ENCODE results near the gene RAB18.
"Not testable (repeated sequence)": the region's sequence is repeated elsewhere in the genome, so short reads cannot be mapped to it uniquely, and the experiment has no call there.

RAB18 gene

GRCh38 chr10:27504007-27504807 lies at the start of gene RAB18:
Gene RAB18 (plus strand): TSS chr10:27504304. CDS start chr10:27504370, 66 bp downstream.
- in situ Hi-C loops (cut with MboI; ENCODE audit: low sequenced_read_pairs): no loop called here

- in situ Hi-C loops (cut with MboI; ENCODE audit: low sequenced_read_pairs): no loop called here
Observed at GRCh38 chr10:27454837-27455236, 49.3 kb upstream of the RAB18 start.

- in situ Hi-C loops (cut with MboI; ENCODE audit: low sequenced_read_pairs): no loop called here
Observed at GRCh38 chr10:27457261-27457945, 46.7 kb upstream of the RAB18 start.

GRCh38 chr10:27457966-27458365 lies 46.1 kb upstream of the RAB18 start:
- in situ Hi-C loops (cut with MboI; ENCODE audit: low sequenced_read_pairs): no loop called here

GRCh38 chr10:27461312-27461711 lies 42.8 kb upstream of the RAB18 start:
- in situ Hi-C loops (cut with MboI; ENCODE audit: low sequenced_read_pairs): no loop called here

- in situ Hi-C loops (cut with MboI; ENCODE audit: low sequenced_read_pairs): no loop called here
Observed at GRCh38 chr10:27463961-27464360, 40.1 kb upstream of the RAB18 start.

GRCh38 chr10:27464993-27465392 lies 39.1 kb upstream of the RAB18 start:
- in situ Hi-C loops (cut with MboI; ENCODE audit: low sequenced_read_pairs): no loop called here

- in situ Hi-C loops (cut with MboI; ENCODE audit: low sequenced_read_pairs): not testable (repeated sequence)
Observed at GRCh38 chr10:27465596-27465995, 38.5 kb upstream of the RAB18 start.

- in situ Hi-C loops (cut with MboI; ENCODE audit: low sequenced_read_pairs): no loop called here
Observed at GRCh38 chr10:27470885-27471284, 33.2 kb upstream of the RAB18 start.

GRCh38 chr10:27474741-27475140 lies 29.4 kb upstream of the RAB18 start:
- in situ Hi-C loops (cut with MboI; ENCODE audit: low sequenced_read_pairs): no loop called here

- in situ Hi-C loops (cut with MboI; ENCODE audit: low sequenced_read_pairs): no loop called here
Observed at GRCh38 chr10:27479016-27479415, 25.1 kb upstream of the RAB18 start.

- in situ Hi-C loops (cut with MboI; ENCODE audit: low sequenced_read_pairs): no loop called here
Observed at GRCh38 chr10:27481486-27481885, 22.6 kb upstream of the RAB18 start.

GRCh38 chr10:27482984-27483956 lies 20.8 kb upstream of the RAB18 start:
- in situ Hi-C loops (cut with MboI; ENCODE audit: low sequenced_read_pairs): no loop called here

- in situ Hi-C loops (cut with MboI; ENCODE audit: low sequenced_read_pairs): no loop called here
Observed at GRCh38 chr10:27485368-27485767, 18.7 kb upstream of the RAB18 start.

GRCh38 chr10:27485986-27486385 lies 18.1 kb upstream of the RAB18 start:
- in situ Hi-C loops (cut with MboI; ENCODE audit: low sequenced_read_pairs): no loop called here

- in situ Hi-C loops (cut with MboI; ENCODE audit: low sequenced_read_pairs): no loop called here
Observed at GRCh38 chr10:27490807-27491206, 13.3 kb upstream of the RAB18 start.

- in situ Hi-C loops (cut with MboI; ENCODE audit: low sequenced_read_pairs): no loop called here
Observed at GRCh38 chr10:27494116-27494805, 9.8 kb upstream of the RAB18 start.

- in situ Hi-C loops (cut with MboI; ENCODE audit: low sequenced_read_pairs): no loop called here
Observed at GRCh38 chr10:27496137-27496536, 8.0 kb upstream of the RAB18 start.

GRCh38 chr10:27500096-27500495 lies 4.0 kb upstream of the RAB18 start:
- in situ Hi-C loops (cut with MboI; ENCODE audit: low sequenced_read_pairs): no loop called here

- in situ Hi-C loops (cut with MboI; ENCODE audit: low sequenced_read_pairs): no loop called here
Observed at GRCh38 chr10:27500886-27501285, 3.2 kb upstream of the RAB18 start.

Data from HL-60/S4 treated with phorbol 12-myristate 13-acetate at 8.2 ng/mL for 4 days and 3 days (cell line).